ENCODE measurements around the gene GSG1L.

GSG1L gene

GRCh38 chr16:28063591-28064061 is at the start of gene GSG1L:
TSS of gene GSG1L (minus strand) at chr16:28063714. CDS start at chr16:28063424, 290 bp downstream.
- no peak for FAIRE-seq

- FAIRE-seq: no peak
Observed at GRCh38 chr16:28112908-28113307, 49.4 kb upstream of the GSG1L start.

GRCh38 chr16:28110977-28111376 is 47.5 kb upstream of the GSG1L start:
- FAIRE-seq: no peak

GRCh38 chr16:28110479-28110878 is 47.0 kb upstream of the GSG1L start:
- no peak for FAIRE-seq

GRCh38 chr16:28110074-28110473 is 46.6 kb upstream of the GSG1L start:
- FAIRE-seq: no peak

GRCh38 chr16:28108590-28109247 is 45.2 kb upstream of the GSG1L start:
- FAIRE-seq: no peak

- FAIRE-seq: no peak
Observed at GRCh38 chr16:28107232-28107631, 43.7 kb upstream of the GSG1L start.

GRCh38 chr16:28106467-28107215 is 43.1 kb upstream of the GSG1L start:
- no peak for FAIRE-seq

- FAIRE-seq: no peak
Observed at GRCh38 chr16:28105954-28106353, 42.4 kb upstream of the GSG1L start.

GRCh38 chr16:28105297-28105696 is 41.8 kb upstream of the GSG1L start:
- FAIRE-seq: no peak

GRCh38 chr16:28104404-28104803 is 40.9 kb upstream of the GSG1L start:
- FAIRE-seq: no peak

GRCh38 chr16:28103516-28104170 is 40.1 kb upstream of the GSG1L start:
- FAIRE-seq: no peak

- FAIRE-seq: no peak
Observed at GRCh38 chr16:28101533-28101890, 38.0 kb upstream of the GSG1L start.

- FAIRE-seq: no peak
Observed at GRCh38 chr16:28100810-28101532, 37.5 kb upstream of the GSG1L start.

- no peak for FAIRE-seq
Observed at GRCh38 chr16:28098959-28099945, 35.7 kb upstream of the GSG1L start.

- no peak for FAIRE-seq
Observed at GRCh38 chr16:28098171-28098958, 34.9 kb upstream of the GSG1L start.

- FAIRE-seq: no peak
Observed at GRCh38 chr16:28096983-28097899, 33.7 kb upstream of the GSG1L start.

GRCh38 chr16:28093385-28093725 is 29.8 kb upstream of the GSG1L start:
- FAIRE-seq: no peak

GRCh38 chr16:28092721-28093384 is 29.3 kb upstream of the GSG1L start:
- no peak for FAIRE-seq

GRCh38 chr16:28091656-28092055 is 28.1 kb upstream of the GSG1L start:
- FAIRE-seq: no peak
